Activated naive CD4-positive, alpha-beta T cell (primary cell): ENCODE data around the gene CXADR.

Source experiments
- DNase-seq, 4 experiments: peaks; one replicate each; lab custom pipeline; 2025; lab: John Stamatoyannopoulos, UW

Gene CXADR

GRCh38 chr21:17542371-17543011 is 29.6 kb downstream of the CXADR start:
- no peak for DNase-seq

GRCh38 chr21:17545007-17545406 is 32.2 kb downstream of the CXADR start:
- no peak for DNase-seq

GRCh38 chr21:17548262-17548661 is 35.4 kb downstream of the CXADR start:
- no peak for DNase-seq

DNA sequence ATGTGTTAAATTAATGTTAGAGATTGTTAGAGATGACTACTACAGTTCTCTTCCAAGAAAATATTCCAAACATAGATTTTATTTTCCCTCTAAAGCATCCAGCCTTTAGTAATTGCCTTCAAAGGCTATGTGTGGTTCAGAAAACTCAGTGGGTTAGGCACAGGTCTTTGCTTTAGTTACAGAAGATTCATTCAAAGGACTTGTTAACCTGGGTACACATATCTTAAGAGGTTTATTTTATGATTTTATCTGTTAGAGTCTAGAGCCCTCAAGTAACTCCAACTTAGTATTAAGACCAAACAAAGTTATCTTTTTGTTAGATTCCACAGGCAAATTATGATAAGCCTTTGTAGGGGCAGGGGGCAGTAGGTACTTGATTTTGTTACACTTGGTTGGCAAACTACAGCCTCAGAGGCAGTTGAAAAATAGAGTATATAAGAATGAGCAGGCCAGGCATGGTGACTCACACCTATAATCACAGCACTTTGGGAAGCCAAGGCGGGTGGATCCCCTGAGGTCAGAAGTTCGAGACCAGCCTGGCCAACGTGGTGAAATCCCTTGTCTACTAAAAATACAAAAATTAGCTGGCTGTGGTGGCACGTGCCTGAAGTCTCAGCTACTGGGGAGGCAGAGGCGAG is 37.9 kb downstream of the CXADR start:
- no peak for DNase-seq

DNA sequence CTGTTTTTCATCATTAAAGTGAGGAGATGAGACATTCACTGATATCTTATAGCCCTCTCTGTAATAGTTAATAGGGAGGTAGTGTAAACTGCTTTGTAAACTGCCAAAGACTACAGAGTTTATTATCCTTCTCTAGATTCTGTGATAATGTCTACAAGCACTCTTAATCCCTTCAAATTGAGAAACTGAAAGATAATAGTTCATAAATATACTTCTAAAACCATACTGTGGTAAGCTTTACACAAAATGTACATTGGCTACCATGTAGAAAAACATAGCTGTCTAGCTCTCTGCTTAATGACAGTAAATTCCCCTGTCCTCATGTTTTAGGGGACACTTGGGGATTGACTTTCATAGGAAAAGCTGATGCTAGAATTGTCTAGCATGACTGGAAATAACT is 39.6 kb downstream of the CXADR start:
- DNase-seq = no peak

GRCh38 chr21:17554120-17554519 is 41.3 kb downstream of the CXADR start:
- no peak for DNase-seq

- DNase-seq = no peak
Measured at GRCh38 chr21:17554679-17555465, 42.0 kb downstream of the CXADR start.

DNA sequence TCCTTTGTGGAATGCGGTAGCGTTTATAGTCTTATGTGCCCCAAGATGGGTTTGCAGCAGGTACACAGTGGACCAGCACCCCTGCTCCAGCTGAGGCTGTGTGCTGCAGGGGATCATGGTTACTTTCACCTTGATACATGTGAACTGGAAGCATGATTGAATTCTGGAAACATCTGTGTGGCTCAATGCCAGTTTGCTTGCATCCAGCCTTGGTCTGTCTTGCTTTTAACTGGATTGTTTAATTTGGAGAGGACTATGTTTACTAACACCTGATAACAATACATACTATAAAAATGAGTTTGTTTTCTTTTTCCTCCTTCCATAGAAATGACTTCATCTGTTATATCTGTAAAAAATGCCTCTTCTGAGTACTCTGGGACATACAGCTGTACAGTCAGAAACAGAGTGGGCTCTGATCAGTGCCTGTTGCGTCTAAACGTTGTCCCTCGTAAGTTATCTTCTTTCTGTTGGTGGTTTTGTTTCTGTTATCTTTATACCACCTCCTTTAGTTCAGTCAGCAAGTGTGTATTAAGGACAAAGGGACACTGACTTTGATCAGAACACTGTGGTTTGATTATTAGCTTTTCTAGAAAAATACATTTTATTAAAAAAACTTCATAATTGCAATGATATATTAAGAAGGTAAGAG is 47.7 kb downstream of the CXADR start:
- no peak for DNase-seq

GRCh38 chr21:17570786-17571185 is 57.9 kb downstream of the CXADR start:
- DNase-seq = no peak

- no peak for DNase-seq
Measured at GRCh38 chr21:17572431-17572830, 59.6 kb downstream of the CXADR start.

GRCh38 chr21:17575076-17575475 is 62.2 kb downstream of the CXADR start:
- no peak for DNase-seq

DNA sequence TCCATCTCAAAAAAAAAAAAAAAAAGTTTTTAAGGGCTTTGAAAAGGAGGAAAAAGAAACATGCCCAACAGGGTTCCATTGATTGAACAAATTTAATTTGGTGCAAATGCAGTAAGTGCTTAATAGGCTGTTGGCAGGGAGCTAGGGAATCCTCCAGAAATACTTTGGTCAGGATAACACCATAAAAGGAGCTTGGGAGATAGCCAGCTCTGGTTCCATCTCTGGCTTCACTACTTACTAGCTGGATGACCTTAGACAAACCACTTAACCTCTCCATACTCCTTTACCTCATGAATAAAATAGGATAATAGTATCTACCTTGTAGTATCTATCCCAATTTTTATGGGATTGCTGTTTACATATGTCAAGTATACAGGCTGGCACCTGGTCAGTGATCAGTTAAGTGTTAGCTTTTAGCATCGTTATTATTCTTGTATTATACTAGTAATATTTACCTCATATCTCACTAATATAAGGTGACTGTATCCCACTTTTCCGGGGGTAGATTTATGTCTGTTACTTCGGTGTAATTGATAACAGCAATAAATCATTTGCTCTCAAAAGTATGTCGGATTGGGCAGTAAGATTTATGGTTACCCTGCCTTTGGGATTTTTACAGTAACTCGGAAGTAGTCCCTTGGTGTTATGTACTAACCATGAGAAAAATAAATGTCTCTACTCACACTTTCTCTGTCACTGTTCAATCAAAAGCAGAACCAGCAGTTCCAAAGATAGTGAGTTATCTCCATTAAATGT is 63.4 kb downstream of the CXADR start:
- DNase-seq = no peak

DNA sequence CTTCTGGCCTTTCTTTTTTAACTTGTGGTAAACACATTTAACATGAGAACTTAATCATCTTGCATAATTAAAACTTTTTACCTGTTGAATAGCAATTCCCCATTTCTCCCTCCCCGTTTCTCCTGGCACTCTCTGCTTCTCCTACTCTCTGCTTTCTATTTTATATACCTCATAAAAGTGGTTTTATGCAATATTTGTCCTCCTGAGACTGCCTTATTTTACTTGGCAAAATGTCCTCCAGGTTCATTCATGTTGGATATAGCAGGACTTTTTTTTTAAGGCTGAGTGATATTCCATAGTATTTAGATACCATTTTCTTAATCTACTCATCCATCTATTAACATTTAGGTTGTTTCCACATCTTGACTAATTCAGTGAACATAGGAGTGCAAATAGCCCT is 64.9 kb downstream of the CXADR start:
- no peak for DNase-seq

DNA sequence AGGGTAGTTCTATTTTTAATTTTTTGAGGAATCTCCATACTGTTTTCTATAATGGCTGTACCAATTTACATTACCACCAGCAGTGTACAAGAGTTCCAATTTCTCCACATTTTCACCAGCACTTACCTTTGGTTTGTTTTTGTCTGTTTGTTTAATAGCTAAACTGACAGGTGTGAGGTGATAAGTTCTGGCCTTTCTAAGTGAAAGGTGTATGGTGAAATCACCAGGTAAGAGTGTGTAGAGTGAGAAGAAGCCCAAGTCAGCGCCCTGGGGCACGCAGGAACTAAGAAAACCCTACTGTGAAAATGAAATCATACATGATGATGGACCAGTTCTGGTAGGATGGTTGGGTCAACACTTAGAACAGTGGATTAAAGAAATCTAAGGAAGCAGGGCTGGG is 65.3 kb downstream of the CXADR start:
- DNase-seq = no peak

DNA sequence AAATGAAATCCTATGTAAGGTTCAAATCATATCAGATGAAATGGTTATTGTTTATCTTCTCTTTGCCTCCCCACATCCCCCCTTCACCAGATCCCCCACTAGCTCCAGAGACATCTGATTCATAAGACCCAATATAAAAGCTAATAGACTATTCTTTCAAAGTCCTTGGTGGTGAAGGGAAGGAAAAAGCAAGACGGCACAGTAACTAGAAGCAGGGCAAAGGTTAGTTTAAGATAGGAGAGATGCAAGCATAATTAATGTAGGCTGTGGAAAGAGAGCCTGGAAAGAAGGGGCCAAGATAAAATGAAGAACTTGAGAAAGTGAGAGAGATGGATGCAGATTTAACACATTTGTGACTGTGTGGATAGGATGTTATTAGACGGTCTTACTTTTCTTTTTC is 66.0 kb downstream of the CXADR start:
- no peak for DNase-seq

DNA sequence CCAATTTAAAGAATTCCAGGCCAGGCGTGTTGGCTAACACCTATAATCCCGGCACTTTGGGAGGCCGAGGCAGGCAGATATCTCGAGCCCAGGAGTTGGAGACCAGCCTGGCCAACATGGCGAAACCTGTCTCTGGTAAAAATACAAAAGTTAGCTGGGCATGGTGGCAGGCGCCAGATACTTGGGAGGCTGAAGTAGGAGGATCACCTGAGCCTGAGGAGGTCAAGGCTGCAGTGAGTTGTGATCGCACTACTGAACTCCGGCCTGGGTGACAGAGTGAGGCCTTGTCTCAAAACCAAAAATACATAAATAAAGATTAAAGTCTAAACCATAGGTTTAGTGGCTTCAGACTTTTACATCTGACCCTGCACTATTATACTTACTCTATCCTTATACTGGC is 67.5 kb downstream of the CXADR start:
- no peak for DNase-seq

DNA sequence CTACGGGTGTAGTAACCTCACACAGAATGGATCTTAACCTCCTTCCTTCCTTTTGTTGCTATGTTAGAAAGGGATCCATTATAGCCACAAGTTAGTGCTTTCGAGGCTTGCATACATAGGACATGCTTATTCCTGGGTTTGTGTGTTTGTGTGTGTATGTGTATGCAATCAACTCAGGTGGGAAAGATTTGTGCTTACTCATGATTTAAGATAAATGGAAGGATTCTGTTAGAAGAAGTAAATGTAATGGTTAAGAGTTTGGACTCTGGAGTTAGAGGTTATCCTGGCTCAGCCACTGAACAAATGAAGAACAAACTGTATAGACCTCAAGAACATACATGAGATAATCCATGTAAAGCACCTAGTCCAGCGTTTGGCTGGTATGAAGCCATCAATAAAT is 71.1 kb downstream of the CXADR start:
- DNase-seq = no peak

GRCh38 chr21:17585875-17586450 is 73.1 kb downstream of the CXADR start:
- DNase-seq = no peak

GRCh38 chr21:17590430-17590829 is 77.6 kb downstream of the CXADR start:
- DNase-seq = no peak

- no peak for DNase-seq
Measured at GRCh38 chr21:17597680-17598079, 84.8 kb downstream of the CXADR start.

GRCh38 chr21:17598437-17598836 is 85.6 kb downstream of the CXADR start:
- no peak for DNase-seq

GRCh38 chr21:17602874-17603273 is 90.0 kb downstream of the CXADR start:
- no peak for DNase-seq
